Right hindlimb (tissue), 1 donor: ENCODE data around the gene USP32.
"Not testable (repeated sequence)": the region's sequence is repeated elsewhere in the genome, so short reads cannot be mapped to it uniquely, and the experiment has no call there.

Source experiments
- DNase-seq: peaks from one replicate; pipeline ENCODE4 v3.0.0-alpha.2; 2018

Gene USP32, protein sequence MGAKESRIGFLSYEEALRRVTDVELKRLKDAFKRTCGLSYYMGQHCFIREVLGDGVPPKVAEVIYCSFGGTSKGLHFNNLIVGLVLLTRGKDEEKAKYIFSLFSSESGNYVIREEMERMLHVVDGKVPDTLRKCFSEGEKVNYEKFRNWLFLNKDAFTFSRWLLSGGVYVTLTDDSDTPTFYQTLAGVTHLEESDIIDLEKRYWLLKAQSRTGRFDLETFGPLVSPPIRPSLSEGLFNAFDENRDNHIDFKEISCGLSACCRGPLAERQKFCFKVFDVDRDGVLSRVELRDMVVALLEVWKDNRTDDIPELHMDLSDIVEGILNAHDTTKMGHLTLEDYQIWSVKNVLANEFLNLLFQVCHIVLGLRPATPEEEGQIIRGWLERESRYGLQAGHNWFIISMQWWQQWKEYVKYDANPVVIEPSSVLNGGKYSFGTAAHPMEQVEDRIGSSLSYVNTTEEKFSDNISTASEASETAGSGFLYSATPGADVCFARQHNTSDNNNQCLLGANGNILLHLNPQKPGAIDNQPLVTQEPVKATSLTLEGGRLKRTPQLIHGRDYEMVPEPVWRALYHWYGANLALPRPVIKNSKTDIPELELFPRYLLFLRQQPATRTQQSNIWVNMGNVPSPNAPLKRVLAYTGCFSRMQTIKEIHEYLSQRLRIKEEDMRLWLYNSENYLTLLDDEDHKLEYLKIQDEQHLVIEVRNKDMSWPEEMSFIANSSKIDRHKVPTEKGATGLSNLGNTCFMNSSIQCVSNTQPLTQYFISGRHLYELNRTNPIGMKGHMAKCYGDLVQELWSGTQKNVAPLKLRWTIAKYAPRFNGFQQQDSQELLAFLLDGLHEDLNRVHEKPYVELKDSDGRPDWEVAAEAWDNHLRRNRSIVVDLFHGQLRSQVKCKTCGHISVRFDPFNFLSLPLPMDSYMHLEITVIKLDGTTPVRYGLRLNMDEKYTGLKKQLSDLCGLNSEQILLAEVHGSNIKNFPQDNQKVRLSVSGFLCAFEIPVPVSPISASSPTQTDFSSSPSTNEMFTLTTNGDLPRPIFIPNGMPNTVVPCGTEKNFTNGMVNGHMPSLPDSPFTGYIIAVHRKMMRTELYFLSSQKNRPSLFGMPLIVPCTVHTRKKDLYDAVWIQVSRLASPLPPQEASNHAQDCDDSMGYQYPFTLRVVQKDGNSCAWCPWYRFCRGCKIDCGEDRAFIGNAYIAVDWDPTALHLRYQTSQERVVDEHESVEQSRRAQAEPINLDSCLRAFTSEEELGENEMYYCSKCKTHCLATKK (N-terminal part only)

DNA sequence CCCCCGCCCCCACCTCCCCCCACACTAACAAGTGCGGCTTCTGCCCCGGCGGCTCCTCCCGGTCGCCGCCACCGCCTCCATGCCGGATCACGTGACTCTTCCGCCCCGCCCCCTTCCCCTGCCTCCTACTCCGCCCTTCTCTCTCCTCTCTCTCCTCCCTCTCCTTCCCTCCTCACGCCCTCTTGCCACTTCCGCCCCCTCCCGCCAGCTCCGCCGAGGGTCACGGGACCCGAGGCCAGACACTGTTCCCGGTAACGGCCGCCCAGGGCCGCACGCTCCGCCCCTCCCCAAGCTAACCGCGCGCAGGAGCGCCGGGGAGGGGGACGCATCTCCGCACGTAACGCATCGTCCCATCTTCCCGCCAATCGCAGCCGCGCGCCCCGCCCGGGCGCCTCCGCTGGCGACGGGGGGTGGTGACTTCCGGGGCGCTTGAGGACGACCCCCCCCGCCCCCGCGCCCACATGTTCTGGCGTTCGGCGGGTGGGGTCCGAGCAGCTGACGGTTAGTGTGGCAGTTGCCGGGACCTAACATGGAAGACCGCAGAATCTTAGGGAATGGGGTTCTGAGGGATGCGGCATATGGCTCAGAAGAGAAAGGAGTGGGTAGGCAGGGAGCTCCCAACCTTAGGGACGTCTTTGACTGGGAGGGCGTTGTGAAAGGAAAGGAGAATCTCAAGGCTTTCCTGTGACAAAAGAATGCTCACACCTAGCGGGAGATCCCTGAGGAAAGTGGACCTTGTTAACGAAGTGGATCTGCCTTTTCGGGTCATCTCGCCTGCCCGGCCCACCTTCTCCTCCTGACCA is at the start of gene USP32:
Gene USP32 (minus strand): TSS at position 92 of the 803 bp plus-strand sequence. CDS start 194 bp downstream, outside the sequence.
- peak; percentile 99 for DNase-seq

DNA sequence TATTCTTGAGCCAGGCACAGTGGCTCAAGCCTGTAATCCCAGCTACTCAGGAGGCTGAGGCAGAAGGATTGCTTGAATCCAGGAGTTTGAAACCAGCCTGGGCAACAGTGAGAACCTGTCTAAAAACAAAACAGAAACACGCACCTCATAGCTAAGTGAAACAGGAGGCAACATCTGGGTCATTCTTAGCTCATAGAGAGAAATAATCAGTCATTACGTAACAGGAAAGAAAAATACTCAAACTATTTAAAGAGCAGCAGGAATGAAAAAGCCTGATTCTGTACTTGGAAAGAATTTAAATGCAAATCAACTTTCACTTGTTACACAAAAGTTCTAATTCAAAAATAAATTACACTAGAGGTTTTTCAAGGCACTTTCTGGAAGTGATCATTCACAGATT is 47.6 kb upstream of the USP32 start:
- no peak for DNase-seq

DNA sequence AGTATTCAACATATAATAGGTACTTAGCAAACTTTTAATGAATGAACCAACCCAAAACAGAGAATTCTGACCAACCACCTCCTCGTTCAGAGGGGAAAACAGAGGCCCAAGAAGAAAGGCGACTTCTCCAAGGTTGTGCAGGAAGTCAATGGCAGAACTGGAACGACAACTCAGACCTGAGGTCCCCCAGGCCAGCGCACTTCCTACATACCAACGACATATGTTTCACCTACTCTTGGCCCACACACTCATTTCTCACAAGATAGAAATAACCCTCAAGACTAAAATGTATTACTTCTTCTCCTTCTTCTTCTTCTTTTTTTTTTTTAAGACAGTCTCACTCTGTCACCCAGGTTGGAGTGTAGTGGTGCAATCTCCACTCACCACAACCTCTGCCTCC is 44.7 kb upstream of the USP32 start:
- no peak for DNase-seq

DNA sequence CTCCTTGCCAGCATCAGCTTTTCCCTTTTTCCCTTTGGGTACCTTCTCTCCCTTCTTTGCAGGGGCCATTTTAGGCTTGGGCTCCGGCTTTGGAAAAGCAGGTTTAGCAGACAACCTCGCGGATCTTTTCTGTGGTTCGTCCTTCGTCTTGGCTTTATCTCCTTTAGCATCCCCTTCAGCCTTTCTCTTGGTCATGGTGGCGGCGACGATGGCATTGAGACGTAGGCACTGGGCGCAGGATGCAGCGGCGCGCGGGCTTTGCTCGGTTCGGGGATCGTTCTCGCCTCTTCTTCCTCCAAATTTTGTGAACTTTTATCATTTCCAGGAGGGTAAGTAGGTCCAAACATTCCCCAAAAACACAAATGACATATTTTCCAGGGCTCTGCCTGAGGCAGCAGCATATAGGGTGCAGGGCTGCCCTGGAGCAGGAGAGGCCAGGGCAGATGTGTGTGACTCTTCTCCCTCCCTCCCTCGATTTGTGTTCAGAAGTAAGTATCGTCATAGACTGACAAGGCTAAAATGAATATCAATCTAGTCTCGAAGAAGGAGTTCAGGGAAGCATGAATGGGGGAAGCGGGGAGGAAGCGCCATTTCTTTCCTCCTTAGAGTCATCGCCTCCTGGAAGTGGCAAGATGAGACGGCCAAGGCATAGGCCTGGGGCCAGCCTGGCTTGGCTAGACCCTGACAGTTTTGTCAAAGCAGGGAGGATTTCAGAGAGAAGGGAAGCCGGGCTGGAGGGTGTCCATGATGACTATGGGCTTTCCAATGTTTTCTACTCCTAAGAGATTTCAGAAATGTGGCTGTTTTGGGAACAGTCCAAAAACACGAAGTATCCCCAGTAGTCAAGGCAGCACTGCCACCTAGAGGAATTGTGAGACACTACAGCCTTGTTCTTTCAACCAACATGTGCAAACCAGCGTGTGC is 43.6 kb upstream of the USP32 start:
- DNase-seq = peak; percentile 82

DNA sequence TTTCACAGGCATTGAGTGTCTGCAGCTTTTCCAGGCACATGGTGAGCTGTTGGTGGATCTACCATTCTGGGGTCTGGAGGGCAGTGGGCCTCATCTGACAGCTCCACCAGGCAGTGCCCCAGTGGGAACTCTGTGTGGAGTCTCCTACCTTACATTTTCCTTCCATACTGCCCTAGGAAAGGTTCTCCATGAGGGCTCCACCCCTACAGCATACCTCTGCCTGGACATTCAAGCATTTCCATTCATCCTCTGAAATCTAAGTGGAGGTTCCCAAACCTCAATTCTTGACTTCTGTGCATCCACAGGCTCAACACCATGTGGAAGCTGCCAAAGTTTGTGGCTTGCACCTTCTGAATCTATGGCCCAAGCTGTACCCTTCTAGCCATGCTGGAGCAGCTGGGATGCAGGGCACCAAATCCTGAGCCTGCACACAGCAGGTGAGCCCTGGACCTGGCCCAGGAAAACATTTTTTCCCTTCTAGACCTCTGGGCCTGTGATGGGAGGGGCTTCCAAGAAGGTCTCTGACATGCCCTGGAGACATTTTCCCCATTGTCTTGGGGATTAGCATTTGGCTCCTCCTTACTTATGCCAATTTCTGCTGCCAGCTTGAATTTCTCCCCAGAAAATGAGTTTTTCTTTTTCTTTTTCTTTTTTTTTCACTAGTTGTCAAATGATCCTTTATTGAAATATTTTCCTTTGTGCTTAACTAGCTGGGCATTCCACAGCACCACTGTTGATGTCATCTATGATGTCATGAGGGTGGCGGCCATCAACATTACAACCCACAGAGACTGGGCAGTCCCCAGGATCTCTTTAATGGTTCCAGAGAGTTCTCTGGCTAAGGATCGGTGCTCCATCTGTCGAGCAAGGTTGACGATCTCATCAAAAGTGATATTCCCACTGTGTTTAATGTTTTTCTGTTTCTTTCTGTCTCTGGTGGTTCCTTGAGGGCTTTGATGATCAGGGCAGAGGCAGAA is 41.4 kb upstream of the USP32 start:
- not testable (repeated sequence) for DNase-seq

DNA sequence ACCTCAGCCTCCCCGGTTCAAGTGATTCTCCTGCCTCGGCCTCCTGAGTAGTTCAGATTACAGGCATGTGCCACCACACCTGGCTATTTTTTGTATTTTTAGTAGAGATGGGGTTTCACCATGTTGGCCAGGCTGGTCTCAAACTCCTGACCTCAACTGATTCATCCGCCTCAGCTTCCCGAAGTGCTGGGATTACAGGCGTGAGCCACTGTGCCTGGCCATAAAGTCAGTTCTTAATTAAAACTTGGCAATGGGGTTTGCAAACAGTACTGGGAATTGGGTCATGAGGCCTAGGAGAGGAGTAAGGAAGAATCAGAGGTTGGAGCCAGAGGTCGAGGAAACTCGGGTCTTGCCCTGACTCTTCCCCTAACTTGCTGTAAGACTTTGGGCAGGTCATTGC is 38.6 kb upstream of the USP32 start:
- not testable (repeated sequence) for DNase-seq

DNA sequence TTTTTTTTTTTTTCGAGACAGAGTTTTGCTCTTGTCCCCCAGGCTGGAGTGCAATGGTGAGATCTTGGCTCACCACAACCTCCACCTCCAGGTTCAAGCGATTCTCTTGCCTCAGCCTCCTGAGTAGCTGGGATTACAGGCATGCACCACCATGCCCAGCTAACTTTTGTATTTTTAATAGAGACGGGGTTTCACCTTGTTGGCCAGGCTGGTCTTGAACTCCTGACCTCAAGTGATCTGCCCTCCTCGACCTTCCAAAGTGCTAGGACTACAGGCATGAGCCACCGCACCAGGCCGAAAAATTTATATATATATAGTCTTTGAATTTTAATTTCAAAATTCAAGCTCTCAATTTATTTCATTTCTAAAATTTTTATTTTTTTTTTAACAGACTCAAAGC is 36.6 kb upstream of the USP32 start:
- DNase-seq = not testable (repeated sequence)

DNA sequence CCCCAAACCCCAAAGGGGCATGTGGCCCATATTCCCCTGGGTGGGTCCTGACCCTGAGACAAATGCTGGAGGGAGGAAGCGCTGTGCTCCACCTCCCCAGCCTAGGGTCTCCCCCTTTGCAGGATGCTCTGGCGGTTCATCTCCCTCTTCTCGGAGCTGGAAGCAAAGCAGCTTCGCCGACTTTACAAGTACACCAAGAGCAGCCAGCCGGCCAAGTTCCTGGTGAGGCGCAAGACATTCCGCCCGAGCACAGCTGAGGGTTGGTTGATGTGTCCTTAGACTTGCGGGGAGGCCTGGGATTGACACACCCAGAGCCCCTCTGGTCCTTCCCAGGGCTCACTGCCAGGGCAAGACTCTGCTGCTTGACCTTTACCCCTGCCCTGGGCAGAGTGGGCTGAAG is 34.7 kb upstream of the USP32 start:
- no peak for DNase-seq

DNA sequence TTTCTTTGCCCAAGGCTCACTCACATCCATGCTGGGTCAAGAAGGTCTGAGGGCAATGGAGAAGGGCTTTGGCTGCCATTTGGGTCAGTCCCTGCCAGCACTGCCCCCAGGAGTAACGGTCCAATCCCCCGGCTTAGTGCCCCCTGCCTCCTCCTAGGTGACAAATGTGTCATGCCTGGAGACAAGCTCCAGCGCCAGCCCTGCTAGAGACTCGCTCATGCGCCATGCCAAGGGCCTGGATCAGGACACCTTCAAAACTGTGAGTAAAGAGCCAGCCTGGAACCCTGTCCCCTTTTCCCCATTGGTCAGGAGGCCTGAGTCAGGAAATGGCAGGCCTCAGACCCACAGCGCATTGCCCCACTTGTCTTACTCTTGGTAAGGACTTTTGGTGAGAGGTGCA is 33.7 kb upstream of the USP32 start:
- DNase-seq = no peak

DNA sequence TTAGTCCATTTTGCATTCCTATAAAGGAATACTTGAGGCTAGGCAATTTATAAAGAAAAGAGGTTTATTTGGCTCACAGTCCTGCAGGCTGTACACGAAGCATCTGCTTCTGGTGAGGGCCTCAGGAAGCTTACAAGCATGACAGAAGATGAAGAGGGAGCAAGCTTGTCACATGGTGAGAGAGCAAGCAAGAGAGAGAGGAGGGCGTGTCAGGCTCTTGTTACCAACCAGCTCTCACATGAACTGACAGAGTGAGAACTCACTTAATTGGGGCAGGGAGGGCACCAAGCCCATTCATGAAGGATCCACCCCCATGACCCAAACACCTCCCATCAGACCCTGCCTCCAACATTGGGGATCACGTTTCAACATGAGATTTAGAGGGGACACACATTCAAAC is 31.9 kb upstream of the USP32 start:
- DNase-seq = no peak

DNA sequence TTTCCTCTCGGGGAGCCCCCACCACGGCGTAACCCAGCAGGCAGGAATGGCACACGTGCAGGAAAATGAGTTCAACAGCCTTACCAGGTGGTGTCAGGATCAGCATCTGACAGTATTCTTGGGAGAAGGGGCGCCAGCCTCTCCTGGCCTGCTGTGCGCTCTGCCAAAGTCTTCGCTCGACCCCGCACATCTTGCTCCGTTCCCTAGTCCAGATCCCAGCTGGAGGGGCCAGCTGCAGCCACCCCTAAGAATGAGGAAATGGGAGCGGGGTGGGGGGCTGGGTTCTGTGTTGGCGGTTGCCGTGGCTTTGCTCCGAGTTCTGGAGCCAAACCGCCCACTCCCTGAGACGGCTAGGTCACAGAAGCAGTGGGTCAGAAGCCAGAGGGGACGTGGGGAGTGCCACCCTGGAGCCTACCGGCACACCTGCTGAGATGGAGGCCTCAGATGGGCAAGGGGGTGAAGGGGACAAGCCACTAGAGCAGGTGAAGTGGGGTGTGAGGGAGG is 30.3 kb upstream of the USP32 start, which contains the start of gene CHCT1:
Gene CHCT1 (plus strand): TSS at position 328 of the 504 bp plus-strand sequence. CDS start 104 bp downstream, at position 432.
- DNase-seq = peak; percentile 39

DNA sequence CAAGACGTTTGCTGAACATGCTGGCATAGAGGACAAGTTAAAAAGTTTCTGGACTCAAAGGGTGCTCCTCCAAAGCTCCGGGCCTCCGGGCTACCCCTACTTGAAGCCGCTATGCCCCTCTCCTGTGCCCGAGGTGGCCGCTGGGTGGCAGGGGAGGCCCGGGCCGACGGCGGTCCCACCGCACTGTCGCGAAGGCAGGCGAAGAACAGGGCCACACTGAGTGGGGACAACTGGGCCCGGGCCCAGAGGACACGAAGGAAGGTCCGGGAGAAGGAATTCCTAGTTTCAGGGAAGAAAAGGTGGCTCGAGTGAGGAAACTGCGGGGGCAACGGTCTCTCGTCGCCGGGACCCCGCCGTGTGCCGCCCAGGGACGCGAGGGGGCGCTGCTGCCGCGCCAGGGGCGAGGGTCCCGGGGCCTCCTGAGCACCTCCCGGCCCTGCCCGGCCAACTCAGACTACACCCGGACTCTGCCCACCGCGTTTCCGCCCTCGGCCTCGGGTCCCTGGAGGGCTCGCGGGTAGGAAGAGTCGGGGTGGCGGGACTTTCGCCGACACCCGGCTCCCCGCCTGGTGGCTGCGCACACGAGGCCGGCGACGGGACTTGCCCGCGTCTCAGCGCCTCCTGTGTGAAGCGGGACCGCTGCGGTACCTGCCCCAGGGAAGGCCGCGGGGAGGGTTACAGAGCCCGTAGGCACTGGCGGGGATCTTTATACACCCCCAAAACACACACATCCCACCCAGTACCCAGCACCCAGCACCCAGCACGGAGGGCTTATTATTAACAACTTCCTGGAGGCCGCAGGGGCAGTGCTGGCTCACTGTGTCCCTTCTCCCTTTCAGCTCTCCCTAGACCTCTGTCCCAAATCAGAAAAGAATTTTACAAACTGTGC is 29.6 kb upstream of the USP32 start:
- peak; percentile 80 for DNase-seq

DNA sequence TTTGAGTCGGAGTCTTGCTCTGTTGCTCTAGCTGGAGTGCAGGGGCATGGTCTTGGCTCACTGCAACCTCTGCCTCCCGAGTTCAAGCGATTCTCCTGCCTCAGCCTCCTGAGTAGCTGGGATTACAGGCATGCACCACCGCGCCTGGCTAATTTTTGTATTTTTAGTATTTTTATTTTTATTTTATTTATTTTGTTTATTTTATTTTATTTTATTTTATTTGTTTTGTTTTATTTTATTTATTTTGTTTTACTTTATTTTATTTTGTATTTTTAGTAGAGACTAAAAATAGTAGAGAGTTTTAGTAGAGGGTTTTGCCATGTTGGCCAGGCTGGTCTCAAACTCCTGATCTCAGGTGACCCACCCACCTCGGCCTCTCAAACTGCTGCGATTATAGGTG is 27.9 kb upstream of the USP32 start:
- not testable (repeated sequence) for DNase-seq

DNA sequence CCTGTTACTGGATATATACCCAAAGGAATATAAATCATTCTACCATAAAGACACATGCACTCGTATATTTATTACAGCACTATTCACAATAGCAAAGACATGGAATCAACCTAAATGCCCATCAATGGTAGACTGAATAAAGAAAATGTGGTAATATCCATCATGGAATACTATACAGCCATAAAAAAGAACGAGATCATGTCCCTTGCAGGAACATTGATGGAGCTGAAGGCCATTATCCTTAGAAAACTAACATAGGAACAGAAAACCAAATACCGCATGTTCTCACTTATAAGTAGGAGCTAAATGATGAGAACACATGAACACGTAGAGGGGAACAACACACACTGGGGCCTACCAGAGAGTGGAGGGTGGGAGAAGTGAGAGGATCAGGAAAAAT is 27.1 kb upstream of the USP32 start:
- DNase-seq = not testable (repeated sequence)

DNA sequence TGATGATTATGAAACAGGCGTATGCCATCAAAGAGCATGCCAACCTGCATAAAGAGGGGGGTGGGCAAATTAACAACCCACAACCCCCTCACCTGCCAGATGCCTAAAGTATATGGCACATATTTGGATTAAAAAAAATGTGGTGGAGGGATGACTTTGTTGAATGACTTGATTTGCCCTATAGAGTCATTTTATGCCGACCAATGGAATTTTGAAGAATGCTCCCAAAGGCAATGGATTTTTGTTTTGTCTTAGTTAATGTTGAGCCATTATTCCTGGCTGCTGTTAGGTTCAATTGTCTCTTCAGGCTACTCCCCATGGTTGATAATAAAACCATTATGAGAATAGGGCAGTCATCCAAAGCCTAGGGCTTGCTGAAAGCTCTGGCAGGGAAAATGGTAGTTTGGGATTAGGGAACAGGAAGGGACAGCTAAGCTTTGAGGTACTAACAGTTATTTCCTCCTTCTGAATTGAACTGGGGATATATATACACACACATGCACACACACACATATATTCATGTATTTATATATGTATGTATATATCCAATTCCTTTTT is 24.5 kb upstream of the USP32 start:
- no peak for DNase-seq

DNA sequence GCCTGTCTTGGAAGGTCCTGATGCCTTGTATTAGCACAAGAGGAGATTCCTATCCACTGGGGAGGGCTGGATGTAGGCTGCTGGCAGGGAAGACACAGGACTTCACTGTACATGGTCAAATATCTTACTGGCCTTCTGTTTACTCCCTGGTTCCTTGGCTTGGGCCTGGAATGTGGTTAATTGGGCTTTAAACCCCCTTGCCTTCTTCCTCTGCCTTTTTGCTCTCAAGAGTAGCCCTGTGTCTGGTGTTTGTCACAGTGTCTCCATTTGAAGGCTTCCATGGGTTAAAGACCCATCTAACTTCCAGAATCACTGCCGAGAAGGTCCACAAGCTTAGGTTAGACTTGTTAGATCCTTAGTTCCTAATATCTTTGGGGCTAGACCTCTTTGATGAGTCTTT is 23.2 kb upstream of the USP32 start:
- DNase-seq = no peak

DNA sequence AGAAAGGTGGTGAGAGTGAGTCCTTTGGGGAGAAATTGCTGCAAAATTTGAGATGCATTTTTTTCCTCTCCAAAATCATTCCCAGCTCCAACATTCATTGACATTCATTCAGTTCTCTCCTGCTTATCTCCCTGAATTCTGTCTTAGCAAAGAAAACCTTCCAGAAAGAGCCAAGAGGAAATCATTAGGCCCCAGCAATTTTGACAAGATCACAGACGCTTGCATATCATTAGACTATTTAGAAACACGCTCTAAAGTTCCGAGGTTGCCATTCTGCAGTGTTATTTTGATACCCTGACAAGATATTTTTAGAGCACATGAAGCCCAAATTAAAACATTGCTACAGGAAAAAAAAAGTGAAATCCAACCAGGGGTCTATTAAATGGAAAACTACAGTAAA is 20.8 kb upstream of the USP32 start:
- DNase-seq = no peak

DNA sequence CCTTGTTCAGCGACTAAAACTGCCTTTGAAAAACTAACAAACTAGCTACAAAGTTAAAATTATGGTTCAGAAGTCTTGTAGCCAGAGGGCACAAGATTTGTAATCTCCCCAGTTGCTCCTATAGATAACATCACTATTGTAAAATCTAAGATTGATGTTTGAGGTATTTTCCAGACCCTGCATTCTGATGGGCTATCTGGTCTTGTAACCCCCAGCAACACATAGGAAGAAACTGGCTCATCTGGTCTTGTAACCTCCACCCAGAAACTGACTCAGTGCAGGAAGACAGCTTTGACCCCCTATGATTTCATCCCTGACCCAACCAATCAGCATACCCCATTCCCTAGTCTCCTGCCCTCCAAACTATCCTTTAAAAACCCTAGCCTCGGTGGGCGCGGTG is 18.1 kb upstream of the USP32 start:
- DNase-seq = no peak
